Body of pancreas (tissue), 4 donors: ENCODE data around the gene COMMD1. TPM values are rescaled to one million over a fixed set of nuclear protein-coding genes. Genes with fewer than 3 reads are reported as not detected.
"Not testable (repeated sequence)": the region's sequence is repeated elsewhere in the genome, so short reads cannot be mapped to it uniquely, and the experiment has no call there.

Experiments used
- ATAC-seq: fragments of 150-250 bp; one replicate; pipeline ENCODE4 v1.9.1; 2016
- DNase-seq, 4 donors: peaks; one replicate each; pipeline ENCODE4 v3.0.0-alpha.2; 2019
- H3K27ac ChIP-seq, 4 donors: fragments of 200-600 bp; sonication (generic); 1 replicate in 3 of 4; 2 replicates in 1 of 4; pipeline versions ENCODE4 v1.5.1 to v1.6.1; 2016 to 2019; ENCODE audit warnings: mild to moderate bottlenecking in 1 of 4, mixed read lengths in 1 of 4, moderate library complexity in 1 of 4
- H3K27me3 ChIP-seq, 2 donors: fragments of 200-600 bp; sonication (generic); one replicate each; pipeline ENCODE4 v1.6.0; 2016; ENCODE audit warnings: mild to moderate bottlenecking in 1 of 2
- H3K36me3 ChIP-seq, 2 donors: fragments of 200-600 bp; sonication (generic); replicated peaks in 1 of 2; 2 replicates each; pipeline ENCODE4 v1.5.1; 2016; ENCODE audit warnings: low read depth in 2 of 2; ENCODE audit not compliant: insufficient read depth in 1 of 2
- H3K4me1 ChIP-seq: fragments of 200-600 bp; sonication (generic); one replicate; pipeline ENCODE4 v1.6.0; 2016
- H3K4me3 ChIP-seq, 2 donors: fragments of 200-600 bp; sonication (generic); 1 replicate in 1 of 2; 2 replicates in 1 of 2; pipeline ENCODE4 v1.5.1; 2016 to 2019
- H3K9me3 ChIP-seq, 3 donors: fragments of 200-600 bp; sonication (generic); 1 replicate in 2 of 3; 2 replicates in 1 of 3; pipeline ENCODE4 v1.5.1; 2016
- POLR2A ChIP-seq, 3 donors: fragments of 450-650 bp; IDR thresholded peaks; one replicate each; pipeline ENCODE4 v1.6.1; 2016; ENCODE audit warnings: antibody characterized with exemption in 3 of 3, mild to moderate bottlenecking in 2 of 3
- WGBS, 2 donors: methylation state at CpG; one replicate each; pipeline ENCODE4 v1.1.5; 2017; 5-methylcytosine and 5-hydroxymethylcytosine counted together
- intact Hi-C: fragments of 100-400 bp; cut with DNase I; formaldehyde crosslinking; loops from one replicate; pipeline ENCODE4 v1.15.1; 2023
- total RNA-seq, 2 donors: library from RNA; depleted of rRNA; stranded (reverse); fragments of >200 nt; gene quantifications; one replicate each; pipeline ENCODE4 v1.1.0, GENCODE V29; 2016
- TF ChIP-seq, protein P1 (sequence below), 7 experiments: fragments of 450-650 bp in 4 of 7; fragments of 200-600 bp in 3 of 7; sonication (generic) in 3 of 7; IDR thresholded peaks; one replicate each; pipeline ENCODE4 v1.5.1; 2016 to 2019; ENCODE audit warnings: antibody characterized with exemption in 7 of 7

Gene COMMD1
- total RNA-seq: 10 to 100 TPM; 19.1 to 37.9 TPM

DNA sequence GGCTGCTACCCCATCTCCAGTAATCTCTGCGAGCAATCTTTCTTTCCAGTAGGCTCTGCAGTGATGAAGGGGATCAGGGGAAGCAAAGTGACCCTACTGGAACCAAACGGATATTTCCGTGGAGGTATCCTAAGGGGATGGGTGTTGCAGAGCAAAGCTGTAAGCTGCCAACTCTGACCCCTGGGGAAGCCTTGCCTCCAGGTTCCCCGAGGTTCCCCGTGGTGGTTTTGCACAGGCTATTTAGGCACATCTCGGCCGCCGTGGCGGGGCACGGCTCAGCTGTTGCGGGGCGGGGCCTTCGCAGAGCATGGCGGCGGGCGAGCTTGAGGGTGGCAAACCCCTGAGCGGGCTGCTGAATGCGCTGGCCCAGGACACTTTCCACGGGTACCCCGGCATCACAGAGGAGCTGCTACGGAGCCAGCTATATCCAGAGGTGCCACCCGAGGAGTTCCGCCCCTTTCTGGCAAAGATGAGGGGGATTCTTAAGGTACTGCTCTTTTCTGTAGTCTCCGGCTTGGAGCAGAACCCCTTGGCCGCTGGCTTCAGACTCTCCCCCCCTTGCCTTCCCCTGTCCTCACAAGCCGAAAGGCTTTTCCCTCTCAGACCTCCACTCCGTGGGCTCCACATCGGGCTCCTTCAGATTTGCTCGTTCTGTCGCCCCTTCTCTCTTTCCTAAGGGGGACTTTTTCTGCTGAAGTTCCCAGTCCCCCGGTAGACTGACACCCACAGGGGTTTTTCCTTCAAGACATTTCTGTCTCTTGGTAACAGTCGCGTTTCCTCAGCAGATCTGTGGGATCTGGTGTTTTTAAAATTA lies at the start of gene COMMD1:
Gene COMMD1, plus strand, starts transcription at position 303 of the 814 bp plus-strand sequence. Its CDS starts 5 bp downstream, at position 308.
- H3K4me1 ChIP-seq: peaks cover 19% of the 10 kb centered on the region
- DNase-seq (peak; percentile 73 to 89 (median 78)), ATAC-seq (peak; percentile 97)
- WGBS, 2 donors: 0% methylated on average over 15 to 33 of the region's 33 CpGs
- intact Hi-C loops: no loop called here
- peak within 1 kb of the TSS; percentile 52 to 70 for H3K4me3 ChIP-seq
- peak; percentile 41 to 80 (median 78) for TF ChIP-seq POLR2A (IDR thresholded peaks at IDR 0.05)
- TF ChIP-seq, protein P1, sequence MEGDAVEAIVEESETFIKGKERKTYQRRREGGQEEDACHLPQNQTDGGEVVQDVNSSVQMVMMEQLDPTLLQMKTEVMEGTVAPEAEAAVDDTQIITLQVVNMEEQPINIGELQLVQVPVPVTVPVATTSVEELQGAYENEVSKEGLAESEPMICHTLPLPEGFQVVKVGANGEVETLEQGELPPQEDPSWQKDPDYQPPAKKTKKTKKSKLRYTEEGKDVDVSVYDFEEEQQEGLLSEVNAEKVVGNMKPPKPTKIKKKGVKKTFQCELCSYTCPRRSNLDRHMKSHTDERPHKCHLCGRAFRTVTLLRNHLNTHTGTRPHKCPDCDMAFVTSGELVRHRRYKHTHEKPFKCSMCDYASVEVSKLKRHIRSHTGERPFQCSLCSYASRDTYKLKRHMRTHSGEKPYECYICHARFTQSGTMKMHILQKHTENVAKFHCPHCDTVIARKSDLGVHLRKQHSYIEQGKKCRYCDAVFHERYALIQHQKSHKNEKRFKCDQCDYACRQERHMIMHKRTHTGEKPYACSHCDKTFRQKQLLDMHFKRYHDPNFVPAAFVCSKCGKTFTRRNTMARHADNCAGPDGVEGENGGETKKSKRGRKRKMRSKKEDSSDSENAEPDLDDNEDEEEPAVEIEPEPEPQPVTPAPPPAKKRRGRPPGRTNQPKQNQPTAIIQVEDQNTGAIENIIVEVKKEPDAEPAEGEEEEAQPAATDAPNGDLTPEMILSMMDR (IDR thresholded peaks at IDR 0.05): peak in 1 of 7 experiments; percentile 10
- H3K27ac ChIP-seq: peak within 1 kb of the TSS; percentile 17 to 58 (median 36)
- H3K36me3 ChIP-seq: no peaks in the 10 kb centered on the region
- H3K9me3 ChIP-seq: no peaks in the 10 kb centered on the region
- H3K27me3 ChIP-seq: no peaks in the 10 kb centered on the region

DNA sequence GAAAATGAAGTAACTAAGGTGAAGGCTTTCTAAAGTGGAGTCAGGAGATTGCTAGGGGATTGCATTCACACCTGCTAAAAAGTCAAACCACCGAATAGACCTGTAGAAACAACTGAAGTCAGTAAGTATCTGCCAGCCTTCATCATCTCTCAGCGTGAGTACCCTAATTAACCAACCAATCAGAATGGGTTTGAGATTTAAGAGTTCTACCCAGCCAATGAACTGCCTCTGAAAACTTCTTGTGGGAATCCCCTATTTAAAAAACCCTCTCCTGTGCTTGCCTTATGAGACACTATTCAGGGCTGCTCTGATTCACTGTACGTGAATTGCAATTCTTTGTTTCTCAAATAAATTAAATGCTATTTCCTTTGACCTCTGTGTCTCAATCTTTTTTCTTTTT lies 48.2 kb upstream of the COMMD1 start:
- DNase-seq (no peak), ATAC-seq (no peak)
- Histone ChIP-seq H3K4me1 (peaks cover 4% of the 10 kb centered on the region), H3K4me3 (no peak overlapping the region), H3K36me3 (no peaks in the 10 kb centered on the region), H3K27ac (no peak overlapping the region), H3K9me3 (no peaks in the 10 kb centered on the region), H3K27me3 (no peaks in the 10 kb centered on the region)
- 85 to 88% methylated on average over 3 of the region's 3 CpGs for WGBS, 2 donors
- intact Hi-C loops: no loop called here
- no peak for TF ChIP-seq POLR2A (IDR thresholded peaks at IDR 0.05)
- TF ChIP-seq, protein P1 (IDR thresholded peaks at IDR 0.05): no peak

- H3K36me3 ChIP-seq: peaks cover 2 to 4% of the 10 kb centered on the region in 2 donors
- 92 to 99% methylated on average over 5 of the region's 5 CpGs for WGBS, 2 donors
- H3K9me3 ChIP-seq: no peaks in the 10 kb centered on the region
- no peak for ATAC-seq
- H3K27me3 ChIP-seq: no peaks in the 10 kb centered on the region
- no peaks in the 10 kb centered on the region for H3K4me1 ChIP-seq
- TF ChIP-seq POLR2A (IDR thresholded peaks at IDR 0.05): no peak
- TF ChIP-seq, protein P1 (IDR thresholded peaks at IDR 0.05): no peak
- H3K27ac ChIP-seq: no peak overlapping the region
- DNase-seq: no peak
- H3K4me3 ChIP-seq: no peak overlapping the region
- intact Hi-C loops: no loop called here
Observed at GRCh38 chr2:61862085-61862484, 43.4 kb upstream of the COMMD1 start.

DNA sequence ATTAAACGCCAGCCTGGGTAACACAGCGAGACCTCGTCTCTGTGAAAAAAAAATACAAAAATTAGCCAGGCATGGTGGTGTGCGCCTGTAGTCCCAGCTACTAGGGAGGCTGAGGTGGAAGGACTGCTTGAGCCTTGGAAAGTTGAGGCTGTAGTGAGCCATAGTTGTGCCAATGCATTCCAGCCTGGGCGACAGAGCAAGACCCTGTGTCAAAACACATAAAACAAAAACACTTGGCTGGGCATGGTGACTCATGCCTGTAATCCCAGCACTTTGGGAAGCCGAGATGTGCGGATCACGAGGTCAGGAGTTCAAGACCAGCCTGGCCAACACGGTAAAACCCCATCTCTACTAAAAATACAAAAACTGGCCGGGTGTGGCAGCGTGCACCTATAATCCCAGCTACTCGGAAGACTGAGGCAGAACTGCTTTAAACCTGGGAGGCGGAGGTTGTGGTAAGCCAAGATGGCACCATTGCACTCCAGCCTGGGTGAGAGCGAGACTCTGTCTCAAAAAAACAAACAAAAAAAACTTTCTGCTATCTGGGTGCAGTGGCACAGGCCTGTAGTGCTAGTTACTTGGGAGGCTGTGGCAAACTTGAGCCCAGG lies 38.9 kb upstream of the COMMD1 start:
- ATAC-seq, H3K9me3 ChIP-seq, H3K4me1 ChIP-seq, H3K4me3 ChIP-seq, DNase-seq, H3K27ac ChIP-seq, H3K27me3 ChIP-seq, intact Hi-C loops: not testable (repeated sequence)
- H3K36me3 ChIP-seq: peaks cover 7 to 17% of the 10 kb centered on the region in 2 donors
- WGBS, 2 donors: 94 to 100% methylated on average over 14 of the region's 14 CpGs

- Histone ChIP-seq H3K36me3 (peaks cover 15 to 57% of the 10 kb centered on the region in 2 donors), H3K27ac (no peak overlapping the region), H3K9me3 (no peaks in the 10 kb centered on the region), H3K4me3 (no peak overlapping the region), H3K27me3 (no peaks in the 10 kb centered on the region), H3K4me1 (no peaks in the 10 kb centered on the region)
- ATAC-seq (no peak), DNase-seq (no peak)
- intact Hi-C loops: loop anchor here (10.0 kb wide), 1 partner anchor 382 kb away; no protein-coding TSS in a partner anchor
- 92 to 93% methylated on average over 1 of the region's 1 CpG for WGBS, 2 donors
- TF ChIP-seq, protein P1 (IDR thresholded peaks at IDR 0.05): no peak
- TF ChIP-seq POLR2A (IDR thresholded peaks at IDR 0.05): no peak
Observed at GRCh38 chr2:61876400-61876799, 29.1 kb upstream of the COMMD1 start.
